Endometrial microvascular endothelial cells (primary cell): ENCODE measurements around the gene FNDC3B. TPM values are rescaled to one million over a fixed set of nuclear protein-coding genes. Genes with fewer than 3 reads are reported as not detected.
"Not testable (repeated sequence)": the region's sequence is repeated elsewhere in the genome, so short reads cannot be mapped to it uniquely, and the experiment has no call there.

Experiments
- in situ Hi-C: cut with HindIII; loops from 2 replicates; pipeline ENCODE4 v1.10.0; 2017; ENCODE audit warnings: low sequenced_read_pairs, low pct_unique_long_range_greater_than_20kb; ENCODE audit errors: inconsistent ontology term
- total RNA-seq: library from RNA; depleted of rRNA; stranded (reverse); fragments of >200 nt; gene quantifications from one replicate; pipeline ENCODE4 v1.2.3, GENCODE V29; 2015; ENCODE audit errors: inconsistent ontology term

Gene FNDC3B
- total RNA-seq, 1 donor from 2014 or later: 83.1 TPM

DNA sequence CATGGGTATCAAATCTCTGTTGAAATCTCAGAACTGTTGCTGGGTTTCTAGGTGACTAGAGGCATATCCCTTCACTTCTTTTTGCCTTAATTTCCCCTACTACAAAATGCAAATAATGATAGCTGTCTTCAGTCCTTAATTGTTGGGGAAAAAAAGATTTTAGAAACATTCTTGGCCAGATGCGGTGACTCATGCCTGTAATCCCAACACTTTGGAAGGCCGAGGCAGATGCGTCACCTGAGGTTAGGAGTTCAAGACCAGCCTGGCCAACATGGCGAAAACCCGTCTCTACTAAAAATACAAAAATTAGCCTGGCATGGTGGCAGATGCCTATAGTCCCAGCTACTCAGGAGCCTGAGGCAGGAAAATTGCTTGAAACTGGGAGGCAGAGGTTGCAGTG is 329.2 kb downstream of the FNDC3B start:
- in situ Hi-C loops: not testable (repeated sequence)

GRCh38 chr3:172369590-172370259 is 330.3 kb downstream of the FNDC3B start:
- in situ Hi-C loops: no loop called here

- in situ Hi-C loops: no loop called here
Measured at GRCh38 chr3:172370419-172370818, 331.0 kb downstream of the FNDC3B start.

GRCh38 chr3:172371544-172371943 is 332.2 kb downstream of the FNDC3B start:
- in situ Hi-C loops: no loop called here

- in situ Hi-C loops: no loop called here
Measured at GRCh38 chr3:172372895-172373294, 333.5 kb downstream of the FNDC3B start.

GRCh38 chr3:172373912-172374311 is 334.5 kb downstream of the FNDC3B start:
- in situ Hi-C loops: no loop called here

- in situ Hi-C loops: no loop called here
Measured at GRCh38 chr3:172375206-172375850, 335.9 kb downstream of the FNDC3B start.

GRCh38 chr3:172376402-172376801 is 337.0 kb downstream of the FNDC3B start:
- in situ Hi-C loops: no loop called here

DNA sequence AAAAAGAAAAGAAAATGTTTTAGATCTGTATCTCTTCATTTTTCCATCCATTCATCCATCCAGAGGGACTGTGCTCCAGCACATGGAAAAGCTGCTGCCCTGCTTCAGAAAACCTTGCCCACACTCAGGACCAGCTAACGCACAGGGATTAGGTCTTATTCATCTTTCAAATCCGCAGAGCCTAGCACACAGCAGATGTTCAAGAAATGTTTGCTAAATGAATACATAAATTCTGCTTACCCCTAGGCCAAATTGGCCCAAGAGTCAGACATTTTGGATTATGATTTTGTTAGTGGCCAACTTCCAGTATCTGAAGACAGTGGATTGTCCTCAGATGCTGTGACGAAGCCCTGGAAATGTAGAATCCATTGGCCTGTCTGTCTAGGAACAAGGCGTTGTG is 337.5 kb downstream of the FNDC3B start:
- in situ Hi-C loops: no loop called here

DNA sequence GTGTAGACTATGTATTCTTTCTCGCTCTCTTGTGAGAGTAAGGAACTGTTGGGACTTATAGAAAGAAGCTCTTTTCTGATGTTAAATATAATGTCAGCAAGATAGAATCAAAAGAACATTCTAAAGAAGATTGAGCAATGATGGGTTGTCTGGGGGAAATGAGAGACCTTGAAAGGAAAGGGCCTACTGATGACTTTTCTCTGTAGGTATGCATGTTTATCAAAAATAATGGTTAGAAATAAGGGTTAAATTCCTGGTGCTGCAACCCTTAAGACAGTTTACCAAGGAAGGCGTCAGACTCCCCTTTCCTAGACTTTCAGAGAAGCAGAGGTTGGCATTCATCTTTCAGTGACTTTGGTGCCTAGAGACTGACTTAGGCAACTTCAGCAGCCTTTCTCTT is 339.1 kb downstream of the FNDC3B start:
- in situ Hi-C loops: no loop called here

- in situ Hi-C loops: no loop called here
Measured at GRCh38 chr3:172379372-172379771, 340.0 kb downstream of the FNDC3B start.

GRCh38 chr3:172380632-172381031 is 341.3 kb downstream of the FNDC3B start:
- in situ Hi-C loops: no loop called here

- in situ Hi-C loops: no loop called here
Measured at GRCh38 chr3:172383306-172383796, 344.0 kb downstream of the FNDC3B start.

- in situ Hi-C loops: no loop called here
Measured at GRCh38 chr3:172384836-172385235, 345.5 kb downstream of the FNDC3B start.

DNA sequence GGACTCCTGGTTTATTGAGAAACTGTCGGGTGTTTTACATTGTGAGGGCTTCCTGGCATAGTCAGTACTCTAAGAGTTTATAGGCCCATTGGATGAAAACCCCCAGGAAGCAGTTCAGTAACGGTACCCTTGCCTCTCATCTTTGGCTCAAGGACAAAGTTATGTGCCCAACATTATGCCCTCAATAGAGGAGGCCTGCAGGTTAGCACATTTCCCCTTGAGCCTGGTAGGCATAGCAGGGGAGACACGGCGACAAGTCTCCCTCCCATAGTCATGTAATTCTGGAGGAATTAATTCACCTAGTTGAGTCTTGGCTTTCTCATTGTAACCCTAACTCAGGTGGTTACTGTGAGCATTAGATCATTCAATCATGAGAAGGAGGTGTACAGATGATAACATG is 348.4 kb downstream of the FNDC3B start:
- in situ Hi-C loops: no loop called here

DNA sequence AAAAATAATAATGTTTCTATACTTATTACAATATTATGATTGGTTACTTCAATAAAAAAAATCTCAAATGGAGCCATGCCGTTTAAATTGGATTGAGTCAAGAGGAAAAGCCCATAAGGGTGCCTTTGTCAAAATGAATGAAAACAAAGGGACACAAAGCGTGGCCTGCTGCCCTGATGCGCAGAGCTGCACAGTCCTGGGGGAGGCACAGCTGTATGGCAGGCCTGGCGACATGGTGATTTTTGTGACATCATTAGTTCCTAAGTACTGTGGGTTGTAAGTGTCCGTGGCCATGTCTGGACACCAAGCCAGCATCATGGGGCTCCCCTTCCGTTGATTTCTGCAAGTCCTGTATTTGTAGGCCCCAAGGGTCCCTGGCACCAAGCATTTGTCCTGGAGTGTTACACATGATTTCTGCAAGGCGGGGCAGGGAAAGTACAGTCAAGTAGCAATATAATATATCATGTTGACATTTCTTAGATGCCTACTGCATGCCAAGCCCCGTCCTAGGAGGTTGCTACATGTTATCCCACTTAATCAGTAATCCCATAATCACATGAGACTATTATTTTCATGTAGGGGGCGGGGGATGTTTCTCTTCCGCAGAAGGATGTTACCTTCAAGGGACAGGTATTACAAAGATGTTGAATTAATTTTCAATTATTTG is 349.2 kb downstream of the FNDC3B start:
- in situ Hi-C loops: no loop called here

- in situ Hi-C loops: no loop called here
Measured at GRCh38 chr3:172390792-172391191, 351.4 kb downstream of the FNDC3B start.

- in situ Hi-C loops: no loop called here
Measured at GRCh38 chr3:172391592-172392302, 352.4 kb downstream of the FNDC3B start.

- in situ Hi-C loops: no loop called here
Measured at GRCh38 chr3:172394692-172395091, 355.3 kb downstream of the FNDC3B start.
